ENCODE results near the gene SCN4A. TPM values are rescaled to one million over a fixed set of nuclear protein-coding genes. Genes with fewer than 3 reads are reported as not detected.
A peak's percentile ranks its signal among the peaks of the same experiment; 100 is the strongest.

Gene SCN4A
- total RNA-seq, 1 donor from 2014 or later = 0.78 TPM

- Mint-ChIP-seq H3K27ac (peak overlapping the region; percentile 96), H3K9me3 (no peaks in the 10 kb centered on the region), H3K4me1 (peaks cover 89% of the 10 kb centered on the region), H3K4me3 (peak overlapping the region; percentile 98), H3K27me3 (no peaks in the 10 kb centered on the region), H3K36me3 (ENCODE audit: low read depth) (peaks cover 46% of the 10 kb centered on the region)
- no peak for TF ChIP-seq CTCF (IDR thresholded peaks at IDR 0.05)
- POLR2A ChIA-PET = interaction anchor here (0.7 to 19.1 kb wide), 8 partner anchors 11 to 1278 kb away, joined by 3 to 837 read pairs (median 28); partner anchors contain the start of genes GH1 and ICAM2
- DNase-seq (peak; percentile 67), ATAC-seq (ENCODE audit: low read depth) (peak; percentile 45)
- intact Hi-C loops (cut with micrococcal nuclease) = no loop called here
- CTCF ChIA-PET = interaction anchor here (0.6 to 8.9 kb wide), 7 partner anchors 12 to 94 kb away, joined by 3 to 146 read pairs (median 8); partner anchors contain the start of genes GH1 and ICAM2
Observed at GRCh38 chr17:63930951-63931575, 41.7 kb downstream of the SCN4A start.

GRCh38 chr17:63929860-63930766, 42.6 kb downstream of the SCN4A start:
- peaks cover 46% of the 10 kb centered on the region for H3K36me3 Mint-ChIP-seq (ENCODE audit: low read depth)
- H3K9me3 Mint-ChIP-seq = no peaks in the 10 kb centered on the region
- H3K27ac Mint-ChIP-seq = peak overlapping the region; percentile 96
- no peaks in the 10 kb centered on the region for H3K27me3 Mint-ChIP-seq
- ChIA-PET POLR2A (interaction anchor here (0.6 to 19.1 kb wide), 9 partner anchors 12 to 1458 kb away, joined by 3 to 837 read pairs (median 28); partner anchors contain the start of genes GH1 and ICAM2), CTCF (interaction anchor here (1.2 to 8.9 kb wide), 5 partner anchors 11 to 95 kb away, joined by 3 to 146 read pairs (median 8); partner anchors contain the start of genes GH1 and ICAM2)
- DNase-seq (no peak), ATAC-seq (ENCODE audit: low read depth) (no peak)
- no peak for TF ChIP-seq CTCF (IDR thresholded peaks at IDR 0.05)
- intact Hi-C loops (cut with micrococcal nuclease) = no loop called here
- peaks cover 89% of the 10 kb centered on the region for H3K4me1 Mint-ChIP-seq
- H3K4me3 Mint-ChIP-seq = peak overlapping the region; percentile 98

- no peak for TF ChIP-seq CTCF (IDR thresholded peaks at IDR 0.05)
- H3K4me3 Mint-ChIP-seq = peak overlapping the region; percentile 98
- POLR2A ChIA-PET = interaction anchor here (0.7 to 19.1 kb wide), 8 partner anchors 11 to 217 kb away, joined by 3 to 837 read pairs (median 6); partner anchors contain the start of genes GH1 and ICAM2
Observed at GRCh38 chr17:63928966-63929695, 43.6 kb downstream of the SCN4A start.

GRCh38 chr17:63928172-63928666, 44.5 kb downstream of the SCN4A start:
- ATAC-seq (ENCODE audit: low read depth) (no peak), DNase-seq (no peak)
- peak overlapping the region; percentile 96 for H3K27ac Mint-ChIP-seq
- H3K9me3 Mint-ChIP-seq = no peaks in the 10 kb centered on the region
- H3K36me3 Mint-ChIP-seq (ENCODE audit: low read depth) = peaks cover 46% of the 10 kb centered on the region
- no peak for TF ChIP-seq CTCF (IDR thresholded peaks at IDR 0.05)
- peak overlapping the region; percentile 98 for H3K4me3 Mint-ChIP-seq
- intact Hi-C loops (cut with micrococcal nuclease) = no loop called here
- ChIA-PET POLR2A (interaction anchor here (0.6 to 19.1 kb wide), 15 partner anchors 9 to 230 kb away, joined by 3 to 837 read pairs (median 4); partner anchors contain the start of genes GH1 and ICAM2), CTCF (interaction anchor here (0.8 to 8.9 kb wide), 5 partner anchors 9 to 97 kb away, joined by 3 to 146 read pairs (median 8); partner anchors contain the start of gene GH1)
- H3K4me1 Mint-ChIP-seq = peaks cover 87% of the 10 kb centered on the region
- H3K27me3 Mint-ChIP-seq = no peaks in the 10 kb centered on the region

More at GRCh38 chr17:63928966-63929695, 43.6 kb downstream of the SCN4A start:
- peak overlapping the region; percentile 96 for H3K27ac Mint-ChIP-seq
- no peaks in the 10 kb centered on the region for H3K27me3 Mint-ChIP-seq
- ATAC-seq (ENCODE audit: low read depth) = no peak
- intact Hi-C loops (cut with micrococcal nuclease) = no loop called here
- no peaks in the 10 kb centered on the region for H3K9me3 Mint-ChIP-seq
- CTCF ChIA-PET = interaction anchor here (0.9 to 8.9 kb wide), 4 partner anchors 10 to 96 kb away, joined by 3 to 146 read pairs (median 44); partner anchors contain the start of gene GH1
- peaks cover 88% of the 10 kb centered on the region for H3K4me1 Mint-ChIP-seq
- no peak for DNase-seq
- H3K36me3 Mint-ChIP-seq (ENCODE audit: low read depth) = peaks cover 46% of the 10 kb centered on the region
